A549 (cell line): ENCODE measurements around the gene UNC5A. TPM values are rescaled to one million over a fixed set of nuclear protein-coding genes. Genes with fewer than 3 reads are reported as not detected.

Experiments
- ATAC-seq, 2 experiments: fragments of 200-7000 bp in 1 of 2; fragments of >200 bp in 1 of 2; cut with Nextera tagmentation in 1 of 2; cut with Tn5 transposase in 1 of 2; 3 replicates each; pipeline versions ENCODE4 v1.8.0 to v1.9.1; 2018 to 2020; ENCODE audit warnings: mild to moderate bottlenecking in 1 of 2, moderate library complexity in 1 of 2
- CTCF ChIA-PET: fragments of 300-600 bp; sonication (Branson Sonifier 250); formaldehyde crosslinking; extraction: SDS; loops from one replicate; lab custom pipeline; 2021; ENCODE audit warnings: antibody characterized with exemption, inconsistent platforms; lab: Yijun Ruan, JAX
- POLR2A ChIA-PET: fragments of 350-600 bp; formaldehyde crosslinking; extraction: SDS; loops from one replicate; lab custom pipeline; 2021; ENCODE audit warnings: antibody characterized with exemption, inconsistent platforms; lab: Yijun Ruan, JAX
- DNase-seq, 2 experiments: peaks; one replicate each; pipeline versions ENCODE4 v3.0.0 to v3.0.0-alpha.2; 2011 to 2016; ENCODE audit warnings: low read depth in 1 of 2, low spot score in 1 of 2
- FAIRE-seq: peaks from 2 replicates; lab custom pipeline; 2011; peaks lifted over from hg19 to GRCh38; lab: Jason Lieb, UNC
- H3K27ac ChIP-seq, 2 experiments: fragments of >200 bp; sonication (Bioruptor Twin); formaldehyde crosslinking; 3 replicates each; pipeline ENCODE4 v1.5.1; 2016 to 2017
- H3K4me1 ChIP-seq: fragments of >200 bp; sonication (Bioruptor Twin); formaldehyde crosslinking; 3 replicates; pipeline ENCODE4 v1.6.1; 2016
- H3K4me2 ChIP-seq: fragments of >200 bp; sonication (Bioruptor Twin); formaldehyde crosslinking; 3 replicates; pipeline ENCODE4 v1.6.1; 2016
- H3K4me3 ChIP-seq: fragments of >200 bp; sonication (Bioruptor Twin); formaldehyde crosslinking; 3 replicates; pipeline ENCODE4 v1.5.1; 2016
- H3K9me3 ChIP-seq: fragments of >200 bp; sonication (Bioruptor Twin); formaldehyde crosslinking; 3 replicates; pipeline ENCODE4 v1.6.1; 2016
- CBX8 ChIP-seq: fragments of 200-600 bp; sonication (generic); IDR thresholded peaks from 2 replicates; pipeline ENCODE4 v1.6.1; 2016
- EHF ChIP-seq: fragments of 250-450 bp; sonication (Bioruptor Pico); IDR thresholded peaks from 2 replicates; pipeline ENCODE4 v1.5.0; 2020; ENCODE audit warnings: mild to moderate bottlenecking
- FOSL2 ChIP-seq, 2 experiments: fragments of 450-650 bp in 1 of 2; fragments of >200 bp in 1 of 2; sonication (Bioruptor Twin) in 1 of 2; formaldehyde crosslinking; IDR thresholded peaks; 2 replicates each; pipeline versions ENCODE4 v1.5.0 to v1.6.1; 2016 to 2020; ENCODE audit warnings: mild to moderate bottlenecking in 1 of 2, moderate library complexity in 1 of 2
- MAZ ChIP-seq: fragments of 150-350 bp; IDR thresholded peaks from 2 replicates; pipeline ENCODE4 v1.6.1; 2014; ENCODE audit warnings: antibody characterized with exemption, low read depth, low read length, borderline replicate concordance
- MYC ChIP-seq: IDR thresholded peaks from 2 replicates; pipeline ENCODE4 v1.6.1; 2012; ENCODE audit warnings: mild to moderate bottlenecking, inconsistent platforms, low read length, improper control_type of control experiment, borderline replicate concordance
- NFE2L2 ChIP-seq: fragments of 150-350 bp; conservative IDR thresholded peaks from 2 replicates; pipeline ENCODE4 v1.6.1; 2014; ENCODE audit warnings: low read length
- RNF2 ChIP-seq: fragments of 200-600 bp; sonication (generic); IDR thresholded peaks from 2 replicates; pipeline ENCODE4 v1.6.1; 2016; ENCODE audit warnings: low read depth, mild to moderate bottlenecking, antibody characterized with exemption, moderate library complexity, borderline replicate concordance
- TP53 ChIP-seq: fragments of 250-450 bp; sonication (Bioruptor Pico); IDR thresholded peaks from 2 replicates; pipeline ENCODE4 v1.5.0; 2021; ENCODE audit warnings: mild to moderate bottlenecking, moderate library complexity
- USF2 ChIP-seq: fragments of 450-650 bp; IDR thresholded peaks from 2 replicates; pipeline ENCODE4 v1.6.1; 2014; ENCODE audit warnings: antibody characterized with exemption
- WGBS: methylation state at CpG from one replicate; pipeline ENCODE4 v1.1.6; 2017; ENCODE audit errors: missing lambda C conversion rate; 5-methylcytosine and 5-hydroxymethylcytosine counted together
- polyA plus RNA-seq, 4 experiments: library from polyadenylated mRNA; depleted of rRNA in 3 of 4; stranded (reverse); fragments of >200 nt; fragmentation: RNase III in 1 of 4; extraction: RNeasy Plus Mini Kit Qiagen cat#74134 plus additional on column Dnase treatment in 1 of 4; gene quantifications; 2 replicates in 3 of 4; 3 replicates in 1 of 4; pipeline ENCODE4 v1.2.3, GENCODE V29; 2011 to 2017
- TF ChIP-seq, protein P1 (sequence below): fragments of 200-600 bp; sonication (generic); IDR thresholded peaks from 2 replicates; pipeline ENCODE4 v1.6.1; 2016; ENCODE audit warnings: antibody characterized with exemption, mild to moderate bottlenecking, moderate library complexity
- TF ChIP-seq, protein P2 (sequence below): fragments of >200 bp; sonication (Bioruptor Twin); formaldehyde crosslinking; IDR thresholded peaks from 2 replicates; pipeline ENCODE4 v1.6.1; 2016

Gene UNC5A
- polyA plus RNA-seq, 2 of the 4 experiments (the other 2 are of a cell fraction): 0.03 to 0.14 TPM

GRCh38 chr5:176821441-176821840, 11.1 kb downstream of the UNC5A start (continued):
- TF ChIP-seq, protein P1, sequence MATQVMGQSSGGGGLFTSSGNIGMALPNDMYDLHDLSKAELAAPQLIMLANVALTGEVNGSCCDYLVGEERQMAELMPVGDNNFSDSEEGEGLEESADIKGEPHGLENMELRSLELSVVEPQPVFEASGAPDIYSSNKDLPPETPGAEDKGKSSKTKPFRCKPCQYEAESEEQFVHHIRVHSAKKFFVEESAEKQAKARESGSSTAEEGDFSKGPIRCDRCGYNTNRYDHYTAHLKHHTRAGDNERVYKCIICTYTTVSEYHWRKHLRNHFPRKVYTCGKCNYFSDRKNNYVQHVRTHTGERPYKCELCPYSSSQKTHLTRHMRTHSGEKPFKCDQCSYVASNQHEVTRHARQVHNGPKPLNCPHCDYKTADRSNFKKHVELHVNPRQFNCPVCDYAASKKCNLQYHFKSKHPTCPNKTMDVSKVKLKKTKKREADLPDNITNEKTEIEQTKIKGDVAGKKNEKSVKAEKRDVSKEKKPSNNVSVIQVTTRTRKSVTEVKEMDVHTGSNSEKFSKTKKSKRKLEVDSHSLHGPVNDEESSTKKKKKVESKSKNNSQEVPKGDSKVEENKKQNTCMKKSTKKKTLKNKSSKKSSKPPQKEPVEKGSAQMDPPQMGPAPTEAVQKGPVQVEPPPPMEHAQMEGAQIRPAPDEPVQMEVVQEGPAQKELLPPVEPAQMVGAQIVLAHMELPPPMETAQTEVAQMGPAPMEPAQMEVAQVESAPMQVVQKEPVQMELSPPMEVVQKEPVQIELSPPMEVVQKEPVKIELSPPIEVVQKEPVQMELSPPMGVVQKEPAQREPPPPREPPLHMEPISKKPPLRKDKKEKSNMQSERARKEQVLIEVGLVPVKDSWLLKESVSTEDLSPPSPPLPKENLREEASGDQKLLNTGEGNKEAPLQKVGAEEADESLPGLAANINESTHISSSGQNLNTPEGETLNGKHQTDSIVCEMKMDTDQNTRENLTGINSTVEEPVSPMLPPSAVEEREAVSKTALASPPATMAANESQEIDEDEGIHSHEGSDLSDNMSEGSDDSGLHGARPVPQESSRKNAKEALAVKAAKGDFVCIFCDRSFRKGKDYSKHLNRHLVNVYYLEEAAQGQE: no peak
- TF ChIP-seq MYC: no peak
- TF ChIP-seq TP53 (CRISPR knock-in tag): no peak
- no peak for TF ChIP-seq EHF (CRISPR knock-in tag)

DNA sequence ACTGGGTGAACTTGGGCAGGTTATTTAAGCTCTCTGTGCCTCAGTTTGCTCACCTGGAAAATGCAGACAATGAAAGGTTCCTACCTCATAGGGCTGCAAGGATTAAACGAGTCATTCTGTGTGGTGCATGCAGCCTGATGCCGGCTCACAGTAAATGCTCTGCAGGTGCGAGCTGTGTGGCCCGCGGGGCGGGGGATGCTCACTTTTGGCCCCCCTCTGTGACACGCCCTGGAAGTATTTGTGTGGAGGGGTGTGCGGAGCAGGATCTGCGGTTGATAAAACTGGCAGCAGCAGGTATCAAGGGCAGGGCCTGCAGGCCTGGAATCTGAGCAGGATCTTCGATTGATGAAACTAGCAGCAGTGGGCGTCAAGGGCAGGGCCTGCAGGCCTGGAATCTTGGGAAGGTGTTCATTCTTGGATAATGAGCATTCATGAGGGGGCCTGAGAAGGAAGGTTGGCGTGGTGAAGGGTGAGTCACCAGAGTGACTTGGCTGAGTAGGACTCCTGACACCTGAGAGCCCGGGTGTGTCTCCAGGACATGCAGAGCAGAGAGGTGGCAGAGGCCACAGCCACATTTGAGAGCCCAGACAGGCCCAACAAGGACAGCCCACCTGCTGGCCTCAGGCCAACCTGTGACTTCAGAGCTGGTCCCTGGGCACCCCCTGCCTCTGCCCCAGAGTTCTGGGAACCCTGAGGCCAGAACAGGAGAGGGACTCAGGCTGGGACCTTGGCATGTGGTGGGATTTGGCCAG, 11.9 kb downstream of the UNC5A start:
- ATAC-seq: no peak
- H3K4me2 ChIP-seq: no peak overlapping the region
- POLR2A ChIA-PET: interaction anchor here (0.7 kb wide), 1 partner anchor 175 kb away, joined by 3 read pairs; no protein-coding TSS in a partner anchor

DNA sequence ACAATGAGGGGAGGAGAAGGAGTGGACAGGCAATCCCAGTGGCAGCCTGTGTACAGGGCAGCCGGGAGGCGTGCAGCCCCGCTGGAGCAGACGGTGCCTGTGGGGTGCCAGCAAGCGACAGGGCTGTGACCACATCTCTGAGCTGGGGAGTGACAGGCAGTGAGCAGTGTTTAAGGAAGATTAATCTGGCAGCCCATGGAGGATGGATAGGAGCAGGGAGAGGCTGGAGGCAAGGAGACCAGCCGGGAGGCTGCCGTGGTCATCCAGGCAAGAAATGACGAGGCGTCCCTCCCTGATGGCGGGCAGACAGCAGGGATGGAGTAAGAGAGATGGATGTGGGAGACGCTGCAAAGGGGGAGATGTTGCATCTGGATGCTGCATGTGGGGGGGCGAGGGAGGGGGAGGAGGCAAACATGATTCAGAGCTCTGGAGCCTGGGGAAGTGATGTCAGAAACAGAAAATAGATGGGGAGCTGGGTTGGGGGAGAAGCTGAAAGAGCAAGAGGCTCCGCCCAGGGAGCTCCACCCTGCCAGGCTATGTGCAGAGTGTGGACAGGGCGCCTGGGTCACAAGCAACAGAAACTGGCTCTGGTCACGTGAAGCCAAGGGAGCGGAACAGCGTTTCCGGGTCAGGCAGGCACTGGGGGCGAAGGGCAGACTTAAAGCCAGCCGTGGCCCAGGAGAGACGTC, 12.6 kb downstream of the UNC5A start:
- Histone ChIP-seq H3K4me2 (no peak overlapping the region), H3K4me3 (no peak overlapping the region), H3K9me3 (no peaks in the 10 kb centered on the region), H3K27ac (no peak overlapping the region), H3K4me1 (peaks cover 7% of the 10 kb centered on the region)
- TF ChIP-seq, protein P2, sequence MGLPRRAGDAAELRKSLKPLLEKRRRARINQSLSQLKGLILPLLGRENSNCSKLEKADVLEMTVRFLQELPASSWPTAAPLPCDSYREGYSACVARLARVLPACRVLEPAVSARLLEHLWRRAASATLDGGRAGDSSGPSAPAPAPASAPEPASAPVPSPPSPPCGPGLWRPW: no peak
- TF ChIP-seq NFE2L2: no peak
- 68% methylated on average over 16 of the region's 21 CpGs for WGBS
- POLR2A ChIA-PET: interaction anchor here (0.7 kb wide), 1 partner anchor 176 kb away, joined by 3 read pairs; no protein-coding TSS in a partner anchor
- ATAC-seq (no peak), FAIRE-seq (no peak), DNase-seq (no peak)
- CTCF ChIA-PET: interaction anchor here (0.7 to 5.6 kb wide), 4 partner anchors 23 to 162 kb away, joined by 3 to 29 read pairs (median 4); no protein-coding TSS in a partner anchor

More for the DNA sequence above, 11.9 kb downstream of the UNC5A start:
- 60% methylated on average over 13 of the region's 13 CpGs for WGBS
- CTCF ChIA-PET: interaction anchor here (0.5 to 5.6 kb wide), 6 partner anchors 10 to 568 kb away, joined by 3 to 29 read pairs (median 3); no protein-coding TSS in a partner anchor
- FAIRE-seq: no peak
- Histone ChIP-seq H3K4me1 (peaks cover 10% of the 10 kb centered on the region), H3K4me3 (no peak overlapping the region), H3K9me3 (no peaks in the 10 kb centered on the region), H3K27ac (no peak overlapping the region)
- TF ChIP-seq CBX8 (no peak), FOSL2 (IDR thresholded peaks at IDR 0.05) (no peak), FOSL2 (CRISPR knock-in tag; IDR thresholded peaks at IDR 0.05) (peak; percentile 18; the same call in 1 of the 2 replicates)
- no peak for DNase-seq

DNA sequence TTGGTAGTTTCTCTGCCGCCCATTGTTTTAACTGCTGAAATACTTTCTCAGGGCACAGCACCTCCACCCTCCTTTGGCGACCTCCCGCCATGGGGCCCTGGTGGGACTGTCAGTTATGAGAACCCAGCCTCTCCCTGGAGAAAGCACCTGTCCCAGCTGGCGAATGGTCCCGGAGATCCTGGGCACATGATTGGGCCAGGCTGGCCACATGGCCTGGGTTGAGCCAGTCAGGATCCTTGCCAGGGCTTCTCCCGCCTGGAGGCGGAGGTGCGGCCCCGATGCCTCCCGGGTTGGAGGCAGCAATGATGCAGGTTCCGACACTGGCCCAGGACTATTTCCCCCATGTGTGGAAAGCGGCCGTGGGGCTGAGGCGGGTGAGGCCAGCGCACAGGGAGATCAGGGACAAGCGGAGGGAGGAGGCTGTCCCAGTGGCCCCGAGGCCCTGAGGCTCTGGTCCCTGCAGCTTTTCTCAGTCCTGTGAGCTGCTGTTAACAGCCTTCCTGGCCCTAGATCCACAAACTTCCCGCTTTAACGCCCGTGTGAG, 13.6 kb downstream of the UNC5A start:
- no peak overlapping the region for H3K27ac ChIP-seq
- H3K4me1 ChIP-seq: no peaks in the 10 kb centered on the region; the same call in 2 of the 3 replicates
- WGBS: 80% methylated on average over 15 of the region's 20 CpGs
- H3K9me3 ChIP-seq: no peaks in the 10 kb centered on the region
- no peak for FAIRE-seq
- H3K4me2 ChIP-seq: no peak overlapping the region
- ChIA-PET CTCF (interaction anchor here (0.7 to 5.6 kb wide), 2 partner anchors 79 to 163 kb away, joined by 3 to 29 read pairs; no protein-coding TSS in a partner anchor), POLR2A (no interaction called here)
- TF ChIP-seq RNF2 (no peak), USF2 (peak; percentile 59), MAZ (no peak)
- no peak for DNase-seq
- ATAC-seq: peak; percentile 9 to 64; a peak in 3 of 6 replicates
- H3K4me3 ChIP-seq: no peak overlapping the region
